Measurements from ENCODE around the gene FERD3L.

DNA sequence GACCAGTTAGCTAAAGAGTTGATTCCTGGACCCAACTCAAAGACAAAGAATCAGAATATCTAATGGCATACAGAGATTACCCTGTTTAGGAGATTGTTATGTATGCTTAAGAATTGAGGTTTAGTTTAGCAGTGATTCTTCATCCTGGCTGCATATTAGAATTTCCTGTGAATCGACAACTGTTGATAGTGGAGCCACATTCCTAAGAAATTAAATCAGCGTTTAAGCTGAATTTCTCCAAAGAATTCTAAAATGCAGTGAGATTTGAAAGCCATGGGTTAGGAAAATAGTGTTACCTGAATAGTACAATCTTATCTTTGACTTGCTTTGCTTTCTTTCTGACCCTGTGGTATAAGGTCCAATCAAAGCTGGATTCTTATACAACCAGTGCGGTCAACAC, 16.4 kb upstream of the FERD3L start:
- TF ChIP-seq, protein P1, sequence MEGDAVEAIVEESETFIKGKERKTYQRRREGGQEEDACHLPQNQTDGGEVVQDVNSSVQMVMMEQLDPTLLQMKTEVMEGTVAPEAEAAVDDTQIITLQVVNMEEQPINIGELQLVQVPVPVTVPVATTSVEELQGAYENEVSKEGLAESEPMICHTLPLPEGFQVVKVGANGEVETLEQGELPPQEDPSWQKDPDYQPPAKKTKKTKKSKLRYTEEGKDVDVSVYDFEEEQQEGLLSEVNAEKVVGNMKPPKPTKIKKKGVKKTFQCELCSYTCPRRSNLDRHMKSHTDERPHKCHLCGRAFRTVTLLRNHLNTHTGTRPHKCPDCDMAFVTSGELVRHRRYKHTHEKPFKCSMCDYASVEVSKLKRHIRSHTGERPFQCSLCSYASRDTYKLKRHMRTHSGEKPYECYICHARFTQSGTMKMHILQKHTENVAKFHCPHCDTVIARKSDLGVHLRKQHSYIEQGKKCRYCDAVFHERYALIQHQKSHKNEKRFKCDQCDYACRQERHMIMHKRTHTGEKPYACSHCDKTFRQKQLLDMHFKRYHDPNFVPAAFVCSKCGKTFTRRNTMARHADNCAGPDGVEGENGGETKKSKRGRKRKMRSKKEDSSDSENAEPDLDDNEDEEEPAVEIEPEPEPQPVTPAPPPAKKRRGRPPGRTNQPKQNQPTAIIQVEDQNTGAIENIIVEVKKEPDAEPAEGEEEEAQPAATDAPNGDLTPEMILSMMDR (IDR thresholded peaks at IDR 0.05): no peak
- TF ChIP-seq POLR2A (IDR thresholded peaks at IDR 0.05): no peak

Measured in heart left ventricle (tissue), 13 donors.